ENCODE data around the gene RAB37.
A peak's percentile ranks its signal among the peaks of the same experiment; 100 is the strongest.

RAB37 gene, protein sequence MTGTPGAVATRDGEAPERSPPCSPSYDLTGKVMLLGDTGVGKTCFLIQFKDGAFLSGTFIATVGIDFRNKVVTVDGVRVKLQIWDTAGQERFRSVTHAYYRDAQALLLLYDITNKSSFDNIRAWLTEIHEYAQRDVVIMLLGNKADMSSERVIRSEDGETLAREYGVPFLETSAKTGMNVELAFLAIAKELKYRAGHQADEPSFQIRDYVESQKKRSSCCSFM

DNA sequence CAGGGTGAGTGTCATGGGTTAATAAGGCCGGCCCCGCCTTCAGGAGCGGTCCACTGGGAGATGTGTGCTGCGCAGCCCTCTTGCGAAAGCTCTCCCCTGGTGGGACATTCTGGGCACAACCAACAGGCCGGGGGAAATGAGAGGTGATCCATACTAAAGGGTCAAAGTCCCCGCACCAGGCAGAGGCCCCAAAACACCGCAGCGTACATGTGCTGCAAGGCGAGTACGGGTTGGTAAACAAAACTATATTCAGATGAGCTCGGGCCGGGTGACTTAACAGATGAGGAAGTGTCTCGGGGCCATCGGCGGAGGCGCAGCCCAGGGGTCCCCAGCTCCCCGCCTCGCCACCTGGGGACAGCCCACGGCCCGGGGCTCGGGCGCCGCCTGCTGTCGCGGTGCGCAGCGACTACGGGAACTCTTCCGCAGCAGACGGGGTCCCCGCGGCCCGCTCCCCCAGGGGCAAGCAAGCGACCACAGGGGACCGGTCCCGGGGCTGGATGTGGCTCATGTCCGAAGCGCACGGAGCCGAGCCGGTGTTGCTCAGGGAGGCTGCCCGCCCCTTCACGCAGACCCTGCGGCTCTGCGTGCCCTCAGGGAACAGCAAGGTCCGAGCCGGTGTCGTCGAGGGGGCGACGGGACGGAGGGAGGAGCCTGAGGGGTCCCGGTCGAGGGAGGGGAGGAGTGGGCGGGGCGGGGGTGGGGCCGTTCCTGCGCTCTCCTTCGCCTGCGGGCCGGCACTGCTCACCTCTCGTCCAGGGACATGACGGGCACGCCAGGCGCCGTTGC, at the start of gene RAB37:
RAB37 (plus strand) TSS at position 744 of the 786 bp plus-strand sequence; CDS start at position 761, 17 bp downstream.
- no peak for DNase-seq

DNA sequence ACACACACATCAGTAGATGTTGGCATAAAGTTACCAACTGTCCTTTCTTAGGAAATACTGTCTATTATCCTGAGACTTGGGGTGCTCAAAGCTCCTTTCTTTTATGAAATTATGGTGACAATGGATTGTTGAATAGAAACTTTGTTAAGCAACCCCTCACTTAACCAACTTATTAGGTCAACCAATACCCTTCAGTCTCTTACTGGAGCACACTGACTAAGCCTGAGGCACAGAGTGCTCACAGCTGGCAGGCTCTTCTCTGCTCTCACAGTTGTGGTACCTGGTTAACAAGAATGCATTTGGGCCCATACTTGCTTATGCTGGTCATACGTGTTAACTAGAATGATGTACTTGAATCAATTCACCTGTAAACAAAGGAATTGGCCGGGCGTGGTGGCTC, 49.2 kb upstream of the RAB37 start:
- DNase-seq, result no peak

DNA sequence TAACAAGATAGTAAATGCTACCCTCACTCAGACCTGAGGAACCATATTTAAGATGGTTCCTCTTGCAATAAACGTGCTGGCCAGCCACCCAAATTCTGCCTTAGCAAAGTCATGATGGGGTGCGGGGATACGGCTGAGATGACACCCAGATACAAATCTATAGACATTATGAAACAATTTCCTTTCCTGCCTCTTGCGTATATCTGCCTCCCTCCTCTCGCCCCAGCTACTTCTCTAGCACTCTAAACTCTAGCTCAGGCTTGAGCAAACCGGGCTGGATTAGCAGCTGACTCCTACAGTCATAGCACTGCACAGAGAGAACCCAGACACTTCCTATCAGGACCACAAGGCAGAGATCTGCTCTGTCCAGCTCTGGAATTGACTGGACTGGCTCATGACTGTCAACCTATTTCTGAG, 46.6 kb upstream of the RAB37 start:
- DNase-seq, result peak; percentile 22

DNA sequence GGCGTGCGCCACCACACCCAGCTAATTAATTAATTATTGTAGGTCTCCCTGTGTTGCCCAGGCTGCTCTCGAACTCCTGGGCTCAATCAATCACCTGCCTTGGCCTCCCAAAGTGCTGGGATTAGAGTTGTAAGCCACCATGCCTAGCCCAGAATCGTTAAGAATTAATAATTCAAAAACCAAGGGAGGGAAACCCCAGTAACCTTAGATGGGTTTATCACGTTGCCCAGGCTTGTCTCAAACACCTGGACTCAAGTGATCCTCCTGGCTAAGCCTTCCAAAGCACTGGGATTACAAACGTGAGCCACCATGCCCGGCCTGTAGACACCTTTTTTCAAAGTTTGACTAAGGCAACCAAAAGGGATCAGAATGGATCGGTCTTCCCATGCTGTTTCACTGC, 45.9 kb upstream of the RAB37 start:
- no peak for DNase-seq

DNA sequence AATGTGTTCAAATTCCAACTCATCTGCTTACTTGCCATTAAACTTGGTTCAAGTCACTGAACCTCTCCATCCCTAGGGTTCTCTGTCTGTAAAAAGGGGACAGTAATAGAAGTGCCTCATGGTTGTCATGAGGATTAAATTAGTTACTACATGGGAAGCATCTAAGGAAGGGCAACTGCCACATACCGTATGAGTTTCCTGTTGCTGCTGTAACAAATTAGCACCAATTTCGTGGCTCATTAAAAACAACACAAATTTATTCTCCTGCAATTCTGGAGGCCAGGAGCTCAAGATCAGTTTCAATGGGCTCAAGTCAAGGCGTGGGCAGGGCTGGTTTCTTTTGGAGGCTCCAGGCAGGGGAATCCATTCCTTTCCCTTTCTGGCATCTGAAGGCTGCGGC, 43.0 kb upstream of the RAB37 start:
- DNase-seq, result no peak

DNA sequence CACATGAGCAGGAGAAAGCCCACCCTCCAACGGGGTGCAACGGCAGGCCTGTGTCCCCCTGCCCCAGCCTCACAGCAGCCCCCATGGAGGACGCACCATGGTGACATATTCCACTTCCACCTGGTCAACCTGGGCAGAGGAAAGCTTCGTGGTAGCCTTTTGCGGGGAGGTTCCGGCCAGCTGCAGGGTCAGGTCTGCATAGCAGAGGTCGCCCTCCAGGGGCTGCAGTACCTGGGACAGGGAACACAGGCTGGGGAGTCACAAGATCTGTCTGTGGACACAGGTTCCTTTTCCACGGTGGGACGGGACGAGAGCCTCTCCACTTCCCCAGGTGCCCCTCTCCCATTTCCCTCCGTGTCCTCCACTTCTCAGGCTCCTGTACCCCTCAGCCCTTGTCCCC, 41.4 kb upstream of the RAB37 start:
- DNase-seq, result no peak

DNA sequence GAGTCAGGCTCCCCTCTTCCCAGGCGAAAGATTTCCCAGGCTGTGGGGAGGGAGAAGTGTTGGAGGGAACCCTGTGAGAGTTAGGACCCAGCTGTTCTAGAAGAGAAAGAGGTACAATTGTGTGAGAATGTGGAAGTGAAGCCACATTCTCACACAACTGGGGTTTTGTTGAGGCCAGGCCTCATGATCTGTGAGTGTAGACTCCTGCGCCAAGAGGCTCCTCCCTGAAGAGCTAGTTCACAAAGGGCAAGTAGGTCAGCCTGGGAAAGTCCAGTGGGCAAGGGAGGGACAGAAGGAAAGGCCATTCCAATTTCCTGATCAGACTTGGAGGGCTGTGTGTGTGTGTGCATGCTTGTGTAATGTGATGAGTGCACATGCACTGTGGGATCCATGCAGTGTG, 39.5 kb upstream of the RAB37 start:
- no peak for DNase-seq

DNA sequence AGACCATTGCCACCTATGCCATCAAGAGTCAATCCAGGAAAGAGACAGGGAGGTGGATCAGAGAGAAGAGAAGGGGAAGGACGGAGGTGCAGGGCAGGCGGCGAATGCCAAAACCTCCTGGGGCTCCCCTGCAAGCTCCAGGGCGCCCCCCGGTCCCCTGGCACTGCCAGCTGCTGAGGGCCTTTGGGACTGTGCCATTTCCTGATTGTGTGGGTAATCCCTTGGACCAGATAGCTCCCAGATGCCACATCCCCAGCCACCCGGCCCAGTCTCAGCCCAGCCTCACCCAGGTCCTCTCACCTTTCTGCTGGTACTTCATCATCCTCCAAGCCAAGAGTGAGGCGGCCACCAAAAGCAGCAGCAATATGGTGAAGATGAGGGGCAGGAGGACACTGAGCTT, 39.0 kb upstream of the RAB37 start:
- DNase-seq, result no peak

DNA sequence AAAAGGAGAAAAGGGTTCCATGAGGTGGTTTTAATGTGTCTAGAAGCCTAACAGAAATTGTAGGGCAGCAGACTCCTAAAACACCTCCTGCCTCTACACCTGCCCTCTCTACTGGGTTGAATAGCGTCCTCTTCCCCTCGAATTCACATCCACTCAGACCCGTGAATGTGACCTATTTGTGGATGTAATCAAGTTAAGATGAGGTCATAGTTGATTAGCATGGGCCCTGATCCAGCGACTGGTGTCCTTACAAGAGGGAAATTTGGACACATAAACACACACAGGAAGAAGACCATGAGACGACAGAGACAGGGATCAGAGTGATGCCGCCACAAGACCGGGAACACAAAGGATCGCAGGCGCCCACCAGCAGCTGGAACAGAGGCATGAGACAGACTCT, 37.8 kb upstream of the RAB37 start:
- no peak for DNase-seq

DNA sequence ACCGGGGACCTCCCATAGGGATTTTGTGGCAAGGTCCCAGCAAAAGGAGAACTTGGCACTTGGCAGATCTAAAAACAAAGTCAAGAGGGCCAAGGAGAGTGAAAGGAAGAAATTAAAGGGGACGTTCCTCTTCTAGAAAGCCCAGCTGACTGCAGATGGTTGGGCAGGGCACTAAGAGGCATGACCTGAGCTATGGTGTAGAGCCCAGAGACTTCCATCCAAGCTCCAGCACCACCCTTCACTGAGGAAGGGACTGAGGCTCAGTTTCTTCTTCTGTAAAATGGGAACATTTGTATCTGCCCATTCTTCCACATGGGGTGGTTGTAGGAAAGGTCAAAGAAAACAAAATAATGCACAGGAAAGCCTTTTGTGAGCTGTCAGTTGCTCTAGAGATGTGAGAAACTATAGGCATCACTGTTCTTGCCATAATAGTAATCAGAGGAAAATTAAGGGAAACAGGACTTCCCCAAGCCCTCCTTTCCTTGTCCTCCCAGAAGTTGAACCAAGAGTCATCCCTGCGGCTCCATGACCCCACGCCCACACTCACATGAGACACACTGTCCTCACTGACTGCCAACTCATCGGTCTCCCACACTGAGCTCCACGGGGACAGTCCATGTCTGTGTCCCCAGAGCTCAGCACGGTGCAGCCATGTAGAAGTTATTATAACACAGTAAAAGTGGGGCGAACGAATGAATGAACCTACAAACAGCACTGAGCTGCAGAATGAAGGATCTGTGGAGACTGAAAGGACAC, 34.8 kb upstream of the RAB37 start:
- DNase-seq, result no peak

DNA sequence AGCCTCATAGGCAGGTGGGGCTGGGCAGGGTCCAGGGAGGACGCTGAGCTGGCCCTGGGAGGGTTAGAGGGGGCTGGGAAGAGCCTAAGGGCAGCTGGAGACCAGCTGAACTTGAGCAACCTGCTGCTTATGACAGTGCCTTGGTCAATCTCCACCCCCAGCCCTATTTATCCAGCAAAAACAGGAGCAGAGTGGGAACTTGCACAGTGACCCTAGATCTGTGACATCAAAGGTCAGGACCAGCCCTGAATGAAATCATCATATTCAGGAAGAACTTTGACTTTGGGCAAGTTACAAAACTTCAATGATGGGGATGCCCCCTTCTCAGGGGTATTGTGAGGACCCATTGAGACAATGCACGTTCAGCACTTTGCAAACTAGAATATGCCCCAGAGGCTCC, 33.7 kb upstream of the RAB37 start:
- DNase-seq, result no peak

DNA sequence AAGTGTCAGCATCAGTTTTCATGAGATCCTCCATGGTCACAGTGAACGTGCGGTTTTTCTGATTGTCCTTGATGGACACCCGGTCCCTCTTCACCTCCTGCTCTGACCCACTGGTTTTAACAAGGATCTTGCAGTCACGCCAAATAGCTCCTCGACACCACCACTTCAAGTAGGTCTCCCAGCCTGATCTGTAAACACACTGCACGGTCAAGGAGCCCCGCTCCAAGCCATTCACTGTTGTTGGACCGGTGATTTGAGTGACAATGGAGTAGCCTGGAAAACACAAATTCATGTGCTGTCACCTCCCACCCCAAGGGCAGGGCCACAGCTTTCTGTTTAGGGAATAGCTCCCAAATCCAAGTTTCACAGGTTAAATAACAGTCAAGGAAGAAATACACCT, 32.5 kb upstream of the RAB37 start:
- DNase-seq, result no peak

DNA sequence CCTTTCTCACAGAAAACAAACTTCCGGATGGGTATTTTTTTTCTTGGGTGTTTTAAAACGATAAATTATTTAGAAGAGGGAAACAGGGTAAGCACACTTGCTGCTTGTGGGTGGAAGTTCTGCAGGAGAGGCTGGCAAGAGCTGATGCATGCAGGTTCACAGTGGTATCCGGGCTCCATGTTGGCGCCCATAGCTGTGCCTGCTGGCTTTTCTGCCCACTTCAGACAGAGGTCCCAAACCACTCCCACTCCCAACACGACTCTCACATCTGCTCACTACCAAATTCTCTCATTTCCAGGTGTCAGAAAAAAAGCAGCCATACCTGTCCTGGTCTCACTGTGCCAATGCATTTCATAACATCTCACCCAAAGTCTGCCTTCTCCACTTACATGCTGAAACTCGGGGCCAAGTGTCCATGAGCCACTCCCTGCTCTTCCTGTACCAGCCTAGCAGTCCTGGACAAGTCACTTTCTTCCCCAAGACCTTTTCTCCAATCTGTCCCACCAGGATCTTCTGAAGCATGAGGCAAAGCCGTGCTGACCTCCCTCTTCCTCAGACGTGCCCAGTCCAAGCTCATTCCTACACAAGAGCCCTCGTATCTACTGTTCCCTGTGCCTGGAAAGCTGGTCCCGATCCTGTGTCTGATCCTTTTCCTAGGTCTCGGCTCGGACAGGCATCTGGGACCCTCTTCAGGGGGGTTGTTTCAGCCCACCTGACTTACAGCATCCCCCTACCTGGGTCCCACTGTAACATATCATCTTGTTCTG, 25.8 kb upstream of the RAB37 start:
- no peak for DNase-seq

DNA sequence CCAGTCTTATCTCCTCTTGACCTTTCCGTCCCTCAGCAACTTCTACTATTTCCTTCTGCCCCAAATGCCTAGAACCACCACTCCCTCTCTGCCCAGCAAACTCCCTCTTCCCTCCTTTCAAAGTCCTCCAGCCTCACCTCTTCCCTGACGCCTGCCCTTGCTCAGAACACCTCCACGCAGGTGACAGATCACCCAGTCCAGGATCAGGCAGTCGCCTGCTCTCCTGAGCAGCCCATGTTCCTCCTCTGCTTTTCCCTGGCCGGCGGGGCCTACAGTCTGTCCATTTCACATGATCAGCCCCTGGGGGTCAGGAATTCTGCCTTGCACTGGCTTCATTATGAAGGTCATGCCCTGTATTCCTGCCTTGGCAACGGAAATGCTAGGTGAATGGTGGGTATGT, 24.8 kb upstream of the RAB37 start:
- DNase-seq, result no peak

DNA sequence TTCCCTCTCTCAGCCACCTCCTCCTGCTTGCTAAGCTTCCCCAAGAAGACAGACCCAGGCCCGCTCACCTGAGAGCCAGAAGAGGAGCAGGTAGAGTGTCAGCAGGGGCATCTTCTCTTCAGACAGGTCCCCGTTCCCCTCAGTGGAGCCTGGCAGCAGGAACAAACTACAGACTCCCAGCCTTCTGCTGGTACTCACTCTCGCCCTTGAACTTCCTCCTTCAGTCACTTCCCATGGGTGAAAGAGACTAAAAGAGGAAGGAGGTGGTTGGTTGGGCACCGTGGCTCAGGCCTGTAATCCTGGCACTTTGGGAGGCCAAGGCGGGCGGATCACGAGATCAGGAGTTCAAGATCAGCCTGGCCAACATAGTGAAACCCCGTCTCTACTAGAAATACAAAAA, 24.3 kb upstream of the RAB37 start, which contains the start of gene CD300LF:
CD300LF (minus strand) TSS at position 168 of the 400 bp plus-strand sequence; CDS start at position 111, 57 bp downstream.
- DNase-seq, result peak; percentile 38

DNA sequence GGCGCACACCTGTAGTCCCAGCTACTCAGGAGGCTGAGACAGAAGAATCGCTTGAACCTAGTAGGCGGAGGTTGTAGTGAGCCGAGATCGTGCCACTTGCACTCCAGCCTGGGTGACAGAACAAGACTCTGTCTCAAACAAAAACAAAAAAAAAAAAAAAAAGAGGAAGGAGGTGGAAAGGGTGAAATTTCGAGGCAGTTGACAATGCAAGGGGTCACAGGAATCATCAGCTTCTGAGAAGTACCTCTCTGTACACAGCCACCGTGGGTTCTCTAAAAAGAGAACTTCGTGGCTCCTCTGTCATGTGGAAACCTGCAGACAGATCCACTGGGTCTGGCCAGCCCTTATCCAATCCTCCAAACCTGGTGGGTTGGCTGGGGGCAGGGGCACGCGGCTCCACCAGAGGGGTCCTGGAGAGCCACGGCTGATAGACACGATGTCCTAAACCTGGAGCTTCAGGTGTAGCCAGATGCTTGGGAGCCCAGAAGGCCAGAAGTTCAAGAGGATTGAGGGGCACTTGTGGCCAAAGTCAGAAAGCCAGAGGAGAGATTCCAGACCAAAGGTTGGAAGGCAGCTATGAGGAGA, 23.8 kb upstream of the RAB37 start:
- no peak for DNase-seq

DNA sequence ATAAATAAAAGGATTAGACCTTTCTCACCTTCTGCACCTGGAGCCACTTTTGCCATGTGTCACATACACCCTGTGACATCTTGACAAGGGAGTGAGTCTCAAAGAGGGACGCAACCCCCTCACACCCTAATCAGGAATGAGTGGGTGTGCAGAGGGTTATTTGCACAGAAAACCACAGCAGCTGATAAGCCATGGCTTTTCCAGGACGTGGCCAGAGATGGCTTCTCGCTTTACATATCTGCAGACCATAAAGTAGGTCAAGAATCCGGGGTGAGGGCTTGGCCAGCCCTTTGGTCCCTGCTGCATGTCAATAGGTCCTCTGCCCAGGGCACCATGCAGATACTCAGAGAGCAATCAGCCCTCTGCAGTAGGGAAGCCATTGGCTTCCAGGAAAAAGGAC, 21.9 kb upstream of the RAB37 start:
- no peak for DNase-seq

DNA sequence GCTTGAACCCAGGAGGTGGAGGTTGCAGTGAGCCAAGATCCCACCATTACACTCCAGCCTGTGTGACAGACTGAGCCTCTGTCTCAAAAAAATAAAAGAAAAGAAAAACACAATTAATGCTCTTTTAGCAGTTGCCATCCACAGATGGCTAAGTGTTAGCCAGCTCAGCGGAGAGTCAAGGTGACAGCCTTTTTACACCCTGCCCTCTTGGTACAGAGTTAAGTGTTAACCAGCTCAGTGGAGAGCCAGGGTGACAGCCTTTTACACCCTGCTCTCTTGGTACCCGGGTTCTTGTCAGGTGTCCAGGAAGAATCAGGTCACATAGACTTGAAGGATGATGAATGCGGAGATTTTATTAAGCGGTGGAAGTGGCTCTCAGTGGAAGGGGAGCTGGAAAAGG, 16.6 kb upstream of the RAB37 start:
- no peak for DNase-seq

DNA sequence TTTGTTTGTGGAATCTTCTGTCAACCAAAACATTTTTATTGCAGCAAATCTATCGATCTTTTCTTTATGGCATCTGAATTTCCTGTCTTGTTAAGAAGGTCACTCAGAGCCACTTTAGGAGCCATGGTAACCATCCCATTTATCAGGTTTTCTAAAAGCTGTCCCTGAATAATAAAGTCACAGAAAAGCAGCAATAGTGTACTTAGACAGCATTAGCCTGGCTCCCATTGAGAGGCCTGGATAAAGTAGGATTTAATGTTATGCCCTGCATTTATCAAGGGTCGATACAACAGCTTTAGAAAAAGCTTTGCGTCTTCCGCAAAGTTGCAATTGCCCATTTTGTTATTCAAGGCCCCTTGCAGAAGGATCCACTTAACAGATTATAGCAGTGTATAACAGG, 14.3 kb upstream of the RAB37 start:
- no peak for DNase-seq

DNA sequence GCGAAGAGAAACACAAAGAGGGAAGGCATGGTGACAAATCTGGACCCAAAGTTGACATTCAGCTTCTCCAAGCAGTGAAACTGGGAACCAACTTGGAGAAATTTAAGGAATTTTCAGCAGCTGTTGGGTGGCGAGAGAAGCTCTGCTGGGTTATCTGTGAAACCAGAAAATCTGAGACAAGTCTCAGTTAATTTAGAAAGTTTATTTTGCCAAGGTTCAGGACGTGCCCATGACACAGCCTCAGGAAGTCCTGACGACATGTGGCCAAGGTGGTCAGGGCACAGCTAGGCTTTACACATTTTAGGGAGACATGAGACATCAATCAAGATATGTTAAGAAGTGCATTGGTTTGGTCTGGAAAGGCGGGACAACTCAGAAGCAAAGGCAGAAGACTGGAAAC, 13.2 kb upstream of the RAB37 start:
- no peak for DNase-seq

DNA sequence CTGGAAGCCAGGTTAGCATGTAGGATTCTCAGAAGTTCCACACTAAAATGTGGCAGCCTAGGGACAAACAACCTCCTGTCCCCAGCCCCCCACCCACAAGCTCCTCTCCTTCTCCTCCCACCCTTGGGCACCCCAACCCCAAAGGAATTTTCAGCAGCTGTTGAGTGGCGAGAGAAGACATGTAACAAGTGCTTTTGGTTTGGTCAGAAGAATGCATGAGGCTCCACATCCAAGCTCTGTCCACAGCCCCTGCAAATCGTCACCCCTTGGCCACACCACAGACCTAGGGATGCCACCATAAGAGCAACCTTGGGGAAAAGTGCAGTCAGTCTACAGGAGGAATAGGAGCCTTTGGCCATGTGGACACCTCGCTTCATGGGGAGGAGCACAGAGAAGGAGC, 11.9 kb upstream of the RAB37 start:
- DNase-seq, result no peak

DNA sequence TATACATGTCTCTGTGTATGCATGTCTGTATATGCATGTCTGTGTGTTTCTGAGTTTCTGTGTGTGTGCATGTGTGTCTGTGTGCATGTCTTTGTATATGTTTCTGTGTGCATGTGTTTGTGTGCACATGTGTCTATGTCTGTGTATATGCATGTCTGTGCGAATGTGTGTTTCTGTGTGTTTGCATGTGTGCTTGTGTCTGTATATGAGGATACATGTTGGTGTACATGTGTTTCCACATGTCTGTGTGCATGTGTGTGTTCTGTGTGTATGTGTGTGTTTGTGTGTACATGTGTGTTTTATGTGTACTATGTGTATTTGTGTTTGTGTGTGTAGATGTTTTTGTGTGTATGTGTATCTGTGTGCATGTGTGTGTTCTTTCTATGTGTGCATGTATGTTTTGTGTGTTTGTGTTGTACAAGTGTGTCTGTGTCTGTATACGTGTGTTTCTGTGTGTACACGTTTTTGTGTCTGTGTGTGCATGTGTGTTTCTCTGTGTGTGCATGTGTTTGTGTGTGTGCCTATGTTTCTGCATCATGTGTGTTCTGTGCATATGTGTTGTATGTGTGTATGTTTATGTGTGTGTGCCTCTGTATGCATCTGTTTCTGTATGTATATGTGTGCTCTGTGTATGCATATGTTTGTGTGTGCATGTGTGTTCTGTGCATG, 8.9 kb upstream of the RAB37 start:
- DNase-seq, result no peak

All from midbrain (tissue), 1 donor.